Measurements from ENCODE around the gene ORM2. TPM values are rescaled to one million over a fixed set of nuclear protein-coding genes. Genes with fewer than 3 reads are reported as not detected.

ORM2 gene
- total RNA-seq, 2 donors from 2014 or later = not detected

DNA sequence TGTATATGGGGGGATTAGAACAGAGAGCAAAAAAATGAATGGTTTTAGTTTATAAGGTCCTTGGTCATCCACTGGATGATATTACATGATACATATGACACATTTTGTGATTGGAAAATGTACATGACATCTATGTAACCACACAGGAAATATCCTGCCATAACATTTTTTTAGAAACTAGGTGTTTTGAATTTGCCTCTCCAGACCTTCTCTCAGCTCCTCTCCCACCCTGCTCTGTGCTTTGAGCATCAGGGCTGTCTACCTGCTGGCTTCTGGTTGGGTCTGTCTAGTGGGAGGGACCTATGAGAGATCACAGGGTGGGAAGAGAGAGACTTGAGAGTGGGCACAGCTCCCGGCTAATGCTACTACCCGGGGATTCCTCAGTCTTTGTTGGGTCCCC is 33.8 kb downstream of the ORM2 start:
- DNase-seq (ENCODE audit: low spot score) = no peak
- no peaks in the 10 kb centered on the region for H3K27me3 ChIP-seq
- no peaks in the 10 kb centered on the region for H3K9me3 ChIP-seq
- peaks cover 76% of the 10 kb centered on the region for H3K36me3 ChIP-seq
- peaks cover 0 to 4% of the 10 kb centered on the region in 2 donors for H3K4me1 ChIP-seq
- H3K4me3 ChIP-seq = no peak overlapping the region
- TF ChIP-seq, protein P1, sequence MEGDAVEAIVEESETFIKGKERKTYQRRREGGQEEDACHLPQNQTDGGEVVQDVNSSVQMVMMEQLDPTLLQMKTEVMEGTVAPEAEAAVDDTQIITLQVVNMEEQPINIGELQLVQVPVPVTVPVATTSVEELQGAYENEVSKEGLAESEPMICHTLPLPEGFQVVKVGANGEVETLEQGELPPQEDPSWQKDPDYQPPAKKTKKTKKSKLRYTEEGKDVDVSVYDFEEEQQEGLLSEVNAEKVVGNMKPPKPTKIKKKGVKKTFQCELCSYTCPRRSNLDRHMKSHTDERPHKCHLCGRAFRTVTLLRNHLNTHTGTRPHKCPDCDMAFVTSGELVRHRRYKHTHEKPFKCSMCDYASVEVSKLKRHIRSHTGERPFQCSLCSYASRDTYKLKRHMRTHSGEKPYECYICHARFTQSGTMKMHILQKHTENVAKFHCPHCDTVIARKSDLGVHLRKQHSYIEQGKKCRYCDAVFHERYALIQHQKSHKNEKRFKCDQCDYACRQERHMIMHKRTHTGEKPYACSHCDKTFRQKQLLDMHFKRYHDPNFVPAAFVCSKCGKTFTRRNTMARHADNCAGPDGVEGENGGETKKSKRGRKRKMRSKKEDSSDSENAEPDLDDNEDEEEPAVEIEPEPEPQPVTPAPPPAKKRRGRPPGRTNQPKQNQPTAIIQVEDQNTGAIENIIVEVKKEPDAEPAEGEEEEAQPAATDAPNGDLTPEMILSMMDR (IDR thresholded peaks at IDR 0.05) = no peak
- H3K27ac ChIP-seq = no peak overlapping the region

DNA sequence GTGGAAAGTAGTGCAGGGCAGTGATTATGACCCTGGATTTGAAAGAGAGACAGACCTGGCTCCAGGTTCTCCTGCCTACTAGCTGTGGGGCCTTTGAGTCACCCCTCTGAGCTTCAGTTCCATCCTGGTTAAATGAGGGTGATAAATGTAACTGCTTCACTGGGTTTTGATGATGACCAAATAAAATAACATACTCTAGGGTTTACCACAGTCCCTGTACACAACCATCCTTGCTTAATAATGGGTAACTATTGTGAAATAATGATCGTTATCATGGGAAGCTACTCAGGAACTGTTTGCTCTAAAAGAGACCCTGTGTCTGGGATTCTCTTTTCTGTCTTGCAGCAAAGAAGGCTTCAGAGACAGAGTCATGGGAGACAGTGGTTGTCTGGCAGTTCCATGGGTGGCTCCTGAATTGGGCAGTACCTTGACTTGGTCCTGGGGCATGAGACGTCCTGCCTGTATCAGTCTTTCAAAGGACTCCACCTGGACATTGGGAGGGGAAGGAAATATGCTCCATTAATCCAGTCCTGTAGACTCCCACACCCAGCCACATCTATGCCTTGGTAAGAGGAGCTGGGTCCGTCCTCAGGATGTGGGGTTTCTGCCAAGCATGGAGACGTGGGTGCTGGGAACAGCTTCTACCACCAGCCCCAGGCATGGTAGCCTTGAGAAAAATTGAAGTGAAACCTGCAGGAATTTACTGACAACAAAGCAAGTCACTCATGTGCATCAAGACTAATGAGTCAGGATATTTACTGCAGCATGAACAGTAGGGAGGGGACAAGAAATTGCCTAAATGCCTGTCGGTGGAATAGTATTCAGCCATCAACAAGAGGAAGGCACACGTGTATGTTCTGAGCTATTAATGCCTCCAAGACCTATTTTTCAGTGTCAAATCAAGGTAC is 34.7 kb downstream of the ORM2 start:
- Histone ChIP-seq H3K9me3 (no peaks in the 10 kb centered on the region), H3K36me3 (peaks cover 69% of the 10 kb centered on the region), H3K27me3 (no peaks in the 10 kb centered on the region), H3K27ac (no peak overlapping the region), H3K4me1 (peaks cover 0 to 4% of the 10 kb centered on the region in 2 donors), H3K4me3 (no peak overlapping the region)
- DNase-seq (ENCODE audit: low spot score) = no peak
- TF ChIP-seq, protein P1 (IDR thresholded peaks at IDR 0.05) = no peak

DNA sequence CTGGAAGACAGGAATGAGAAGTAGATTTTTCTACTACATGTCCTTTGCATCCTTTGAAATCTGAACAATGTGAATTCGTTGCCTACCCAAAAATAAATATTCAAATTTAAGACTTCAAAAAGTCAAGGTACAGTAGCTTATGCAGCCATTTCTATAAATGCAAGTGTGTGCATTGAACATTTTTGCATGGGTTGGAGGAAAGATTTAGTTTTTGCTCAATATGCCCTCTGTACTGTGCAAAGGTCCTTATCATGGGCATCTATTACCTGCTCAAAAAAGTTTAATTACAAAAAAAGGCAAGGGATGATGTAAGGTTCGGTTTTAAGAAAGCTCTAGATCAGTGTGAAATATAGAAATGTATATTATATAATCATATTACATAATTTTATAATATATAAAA is 35.5 kb downstream of the ORM2 start:
- no peaks in the 10 kb centered on the region for H3K27me3 ChIP-seq
- no peak overlapping the region for H3K27ac ChIP-seq
- no peak overlapping the region for H3K4me3 ChIP-seq
- no peaks in the 10 kb centered on the region for H3K9me3 ChIP-seq
- peaks cover 61% of the 10 kb centered on the region for H3K36me3 ChIP-seq
- H3K4me1 ChIP-seq = peaks cover 0 to 4% of the 10 kb centered on the region in 2 donors
- TF ChIP-seq, protein P1 (IDR thresholded peaks at IDR 0.05) = no peak
- no peak for DNase-seq (ENCODE audit: low spot score)

DNA sequence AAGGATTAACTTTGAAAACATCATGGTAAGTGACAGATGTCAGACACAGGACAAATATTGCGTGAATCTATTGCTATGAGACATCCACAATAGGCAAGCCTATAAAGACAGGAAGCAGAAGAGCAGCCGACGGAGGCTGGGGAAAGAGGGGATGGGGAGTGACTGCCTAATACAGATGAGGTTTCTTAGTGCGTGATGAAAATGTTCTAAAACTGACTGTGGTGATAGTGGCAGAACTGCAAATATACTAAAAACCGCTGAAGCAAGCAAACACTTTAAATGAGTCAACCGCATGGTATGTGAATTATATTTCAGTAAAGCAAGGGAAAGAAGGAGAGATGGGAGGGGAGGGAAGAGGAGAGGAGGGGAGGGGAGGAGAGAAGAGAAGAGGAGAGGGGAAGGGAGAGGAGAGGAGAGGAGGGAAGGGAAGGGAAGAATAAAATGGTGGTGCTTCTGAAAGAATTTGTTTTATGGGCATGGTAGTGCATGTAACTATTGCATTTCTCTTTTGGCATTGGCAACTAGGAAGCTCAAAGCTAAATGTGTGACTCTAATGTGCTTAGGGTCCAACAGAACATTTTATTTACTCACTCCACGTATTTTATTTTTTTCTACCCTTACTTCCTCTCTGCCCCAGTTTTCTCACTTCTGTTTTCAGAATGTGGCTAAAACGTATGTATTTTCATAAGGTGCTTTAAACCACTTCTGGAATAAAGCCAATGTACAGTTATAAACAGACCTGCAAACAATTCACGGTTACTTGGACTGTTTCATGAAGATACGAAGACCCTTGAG is 36.9 kb downstream of the ORM2 start:
- no peaks in the 10 kb centered on the region for H3K9me3 ChIP-seq
- H3K4me1 ChIP-seq = peaks cover 0 to 7% of the 10 kb centered on the region in 2 donors
- peaks cover 48% of the 10 kb centered on the region for H3K36me3 ChIP-seq
- H3K27me3 ChIP-seq = no peaks in the 10 kb centered on the region
- H3K27ac ChIP-seq = no peak overlapping the region
- no peak for DNase-seq (ENCODE audit: low spot score)
- no peak overlapping the region for H3K4me3 ChIP-seq
- TF ChIP-seq, protein P1 (IDR thresholded peaks at IDR 0.05) = no peak

DNA sequence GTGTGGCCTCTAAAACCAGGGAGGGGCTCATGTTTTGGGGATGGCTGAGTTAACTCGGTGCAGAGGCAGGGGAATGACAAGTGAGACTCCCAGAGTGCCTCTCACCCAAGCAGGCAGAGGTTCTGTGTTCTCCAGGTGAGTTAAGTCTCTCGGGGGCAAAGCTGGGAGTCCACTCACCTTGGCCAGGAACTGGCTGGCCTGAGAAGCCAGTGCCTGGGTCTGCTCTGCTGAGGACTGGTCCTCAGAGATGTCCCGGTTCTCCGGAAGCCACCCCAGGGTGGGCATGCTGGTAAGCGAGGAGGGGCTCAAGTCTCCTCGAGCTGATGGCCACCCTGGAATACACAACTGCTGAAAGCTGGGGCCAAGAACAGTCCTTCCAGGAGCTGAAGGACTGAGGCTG is 37.7 kb downstream of the ORM2 start:
- Histone ChIP-seq H3K27ac (no peak overlapping the region), H3K9me3 (no peaks in the 10 kb centered on the region), H3K27me3 (no peaks in the 10 kb centered on the region), H3K4me3 (no peak overlapping the region), H3K4me1 (peaks cover 0 to 15% of the 10 kb centered on the region in 2 donors), H3K36me3 (peaks cover 39% of the 10 kb centered on the region)
- no peak for DNase-seq (ENCODE audit: low spot score)
- TF ChIP-seq, protein P1 (IDR thresholded peaks at IDR 0.05) = no peak

All from right atrium auricular region (tissue), 2 donors.